Lower leg skin (tissue), 4 donors: Measurements from ENCODE around the gene GNL1. TPM values are rescaled to one million over a fixed set of nuclear protein-coding genes. Genes with fewer than 3 reads are reported as not detected.

ENCODE experiments used
- DNase-seq, 2 donors: peaks; one replicate each; pipeline ENCODE4 v3.0.0-alpha.2; 2019; ENCODE audit warnings: low spot score in 2 of 2
- H3K4me3 ChIP-seq: fragments of 200-600 bp; sonication (generic); 2 replicates; pipeline ENCODE4 v1.5.1; 2017; ENCODE audit warnings: mild to moderate bottlenecking, low read depth; ENCODE audit not compliant: poor library complexity, severe bottlenecking
- CTCF ChIP-seq, 3 donors: fragments of 450-650 bp; IDR thresholded peaks; one replicate each; pipeline ENCODE4 v1.5.1; 2016; ENCODE audit warnings: antibody characterized with exemption in 3 of 3, mild to moderate bottlenecking in 3 of 3, moderate library complexity in 2 of 3
- POLR2A ChIP-seq, 2 donors: fragments of 450-650 bp; IDR thresholded peaks; one replicate each; pipeline ENCODE4 v1.6.1; 2016 to 2017; ENCODE audit warnings: antibody characterized with exemption in 2 of 2, mild to moderate bottlenecking in 1 of 2, moderate library complexity in 1 of 2
- WGBS, 2 donors: methylation state at CpG; one replicate each; pipeline ENCODE4 v1.1.5; 2018; 5-methylcytosine and 5-hydroxymethylcytosine counted together
- intact Hi-C: fragments of 100-400 bp; cut with DNase I; formaldehyde crosslinking; loops from one replicate; pipeline ENCODE4 v1.15.0; 2023; ENCODE audit warnings: low total_unique reads
- total RNA-seq, 4 donors: library from RNA; depleted of rRNA; stranded (reverse); fragments of >200 nt; gene quantifications; one replicate each; pipeline ENCODE4 v1.1.0, GENCODE V29; 2016

The GNL1 gene
- total RNA-seq: 10 to 100 TPM; 30.4 to 39.6 (median 33.4) TPM

DNA sequence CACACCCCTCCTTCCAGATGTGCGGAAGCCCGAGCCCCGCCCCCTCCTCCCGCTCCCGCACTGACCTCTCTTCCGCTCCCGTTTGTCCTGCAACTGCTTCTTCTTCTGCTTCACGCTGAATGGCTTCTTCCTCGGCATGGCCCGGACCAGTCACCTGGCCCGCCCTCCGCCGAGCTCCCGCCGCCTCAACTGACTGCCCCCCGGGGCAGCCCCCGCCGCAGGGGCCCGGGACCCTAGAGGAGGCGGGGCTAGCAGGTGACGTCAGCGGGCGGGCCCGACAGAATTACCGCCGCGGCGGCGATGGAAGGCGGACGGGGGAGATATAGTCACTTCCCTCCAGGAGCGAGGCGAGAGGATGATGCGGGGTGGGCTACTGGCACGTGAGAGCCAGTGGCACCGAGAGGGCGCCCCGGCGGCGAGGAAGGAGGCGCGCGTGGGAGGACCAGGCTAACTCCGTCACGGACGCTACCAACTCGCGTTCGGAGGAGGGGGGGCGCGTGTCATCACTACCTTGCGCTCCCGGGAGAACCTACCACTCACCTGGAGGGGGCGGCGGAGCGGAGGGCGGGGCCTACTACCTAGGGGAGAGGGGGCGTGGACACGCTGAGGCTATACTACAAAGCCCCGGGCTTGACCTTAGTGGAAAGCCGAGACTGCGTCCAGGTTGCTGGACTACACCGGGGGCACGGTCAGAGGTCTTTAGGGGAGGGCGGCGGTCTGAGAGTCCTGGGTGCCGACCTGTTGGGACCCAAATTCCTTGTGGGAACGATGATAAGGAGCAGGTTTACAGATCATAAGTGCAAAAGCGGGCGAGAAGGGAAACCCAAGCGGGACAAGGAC lies at the start of gene GNL1:
Gene GNL1, minus strand, starts transcription at position 424 of the 840 bp plus-strand sequence. Its CDS starts 286 bp downstream, at position 138.
- intact Hi-C loops: no loop called here
- TF ChIP-seq CTCF (IDR thresholded peaks at IDR 0.05) (peak in 1 of 3 donors; percentile 24), POLR2A (IDR thresholded peaks at IDR 0.05) (no peak)
- DNase-seq: peak; percentile 94 to 99
- H3K4me3 ChIP-seq: peak within 1 kb of the TSS; percentile 69
- WGBS, 2 donors: 1% methylated on average over 61 to 63 of the region's 71 CpGs

DNA sequence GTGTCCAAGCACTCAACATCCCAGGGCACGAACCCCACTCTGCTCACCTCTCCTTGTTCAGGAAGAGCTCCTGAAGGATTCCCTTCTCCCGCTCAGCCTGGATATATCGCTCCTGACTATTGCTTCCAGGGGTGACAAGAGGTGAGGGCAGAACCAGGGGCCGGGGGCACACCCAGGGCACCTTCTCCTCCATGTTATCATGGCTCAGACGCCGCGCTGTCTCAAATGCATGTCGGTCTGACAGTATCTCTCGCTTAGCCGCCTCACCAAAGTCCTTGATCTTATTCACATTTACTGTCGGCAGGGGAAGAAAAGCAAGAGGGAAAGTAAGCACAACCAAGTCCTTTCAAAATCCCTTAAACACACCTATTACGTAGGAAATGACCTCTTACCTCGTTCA lies 47.7 kb upstream of the GNL1 start:
- TF ChIP-seq CTCF (IDR thresholded peaks at IDR 0.05): no peak
- TF ChIP-seq POLR2A (IDR thresholded peaks at IDR 0.05): no peak
- WGBS, 2 donors: 93 to 96% methylated on average over 13 of the region's 13 CpGs
- H3K4me3 ChIP-seq: no peak overlapping the region
- no peak for DNase-seq
- intact Hi-C loops: loop anchor here (10.0 kb wide), 1 partner anchor 119 kb away; the partner anchor contains the start of gene HLA-E

DNA sequence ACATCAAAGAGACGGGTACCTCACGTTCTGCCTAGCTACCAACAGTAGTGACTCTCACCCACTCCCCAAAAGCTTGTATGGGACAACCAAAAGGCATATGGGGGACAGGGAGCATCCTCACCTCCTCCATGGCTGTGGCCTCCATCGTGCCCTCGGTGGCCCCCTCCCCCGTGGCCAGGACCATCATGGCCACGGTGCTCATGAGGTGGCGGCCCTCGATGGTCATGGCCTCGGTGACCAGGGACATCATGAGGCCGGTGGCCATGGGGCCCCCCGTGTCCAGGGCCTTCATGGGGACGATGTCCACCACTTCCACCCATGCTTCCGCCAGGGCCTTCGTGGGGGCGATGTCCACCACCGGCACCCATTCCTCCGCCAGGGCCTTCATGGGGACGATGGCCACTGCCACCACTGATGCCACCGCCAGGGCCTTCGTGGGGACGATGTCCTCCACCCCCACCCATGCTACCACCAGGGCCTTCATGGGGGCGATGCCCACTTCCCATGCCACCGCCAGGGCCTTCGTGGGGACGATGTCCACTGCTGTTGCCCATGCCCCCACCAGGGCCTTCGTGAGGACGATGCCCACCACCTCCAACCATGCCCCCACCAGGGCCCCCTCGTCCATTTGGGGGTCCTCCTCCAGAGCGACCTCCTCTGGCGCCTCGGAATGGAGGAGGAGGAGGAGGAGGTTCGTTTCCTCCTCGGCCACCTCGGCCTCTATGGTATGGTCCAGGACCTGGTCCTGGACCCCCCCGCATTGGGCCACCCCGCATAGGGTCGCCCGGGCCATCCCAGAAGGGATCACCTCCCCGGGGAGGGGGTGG lies 45.7 kb upstream of the GNL1 start:
- DNase-seq: no peak
- no peak overlapping the region for H3K4me3 ChIP-seq
- intact Hi-C loops: loop anchor here (10.0 kb wide), 1 partner anchor 117 kb away; the partner anchor contains the start of gene HLA-E
- TF ChIP-seq POLR2A (IDR thresholded peaks at IDR 0.05): no peak
- no peak for TF ChIP-seq CTCF (IDR thresholded peaks at IDR 0.05)
- WGBS, 2 donors: 89% methylated on average over 34 to 35 of the region's 39 CpGs

DNA sequence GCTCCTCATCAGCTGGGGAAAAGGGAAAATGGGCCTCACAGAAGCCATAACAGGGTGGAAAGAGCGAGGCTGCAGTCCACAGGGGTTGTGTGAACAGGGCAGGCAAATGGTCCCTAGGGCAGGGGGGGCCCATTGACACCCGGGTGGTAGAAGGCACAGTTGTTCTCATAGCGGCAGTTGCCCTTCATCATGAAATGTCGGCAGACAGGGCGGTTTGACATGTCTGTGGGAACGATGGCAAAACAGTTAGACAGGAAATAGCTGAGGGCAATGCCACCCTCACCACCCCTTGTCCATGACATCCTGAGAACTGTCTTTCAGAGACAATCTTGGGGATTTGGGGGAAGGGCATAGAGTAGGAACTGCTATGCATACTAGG lies 45.1 kb upstream of the GNL1 start:
- H3K4me3 ChIP-seq: no peak overlapping the region
- intact Hi-C loops: loop anchor here (10.0 kb wide), 1 partner anchor 117 kb away; the partner anchor contains the start of gene HLA-E
- TF ChIP-seq POLR2A (IDR thresholded peaks at IDR 0.05) (no peak), CTCF (IDR thresholded peaks at IDR 0.05) (no peak)
- no peak for DNase-seq
- 58 to 67% methylated on average over 6 of the region's 6 CpGs for WGBS, 2 donors

GRCh38 chr6:30600451-30600961 lies 44.2 kb upstream of the GNL1 start:
- 62 to 68% methylated on average over 10 of the region's 10 CpGs for WGBS, 2 donors
- intact Hi-C loops: loop anchor here (10.0 kb wide), 1 partner anchor 116 kb away; the partner anchor contains the start of gene HLA-E
- H3K4me3 ChIP-seq: no peak overlapping the region

More at GRCh38 chr6:30600451-30600961, 44.2 kb upstream of the GNL1 start:
- DNase-seq: no peak
- no peak for TF ChIP-seq CTCF (IDR thresholded peaks at IDR 0.05)
- no peak for TF ChIP-seq POLR2A (IDR thresholded peaks at IDR 0.05)
